GM18502 (cell line): ENCODE results near the gene HECTD2.

Source experiments
- ATAC-seq: cut with Tn5 transposase; IDR thresholded peaks from one replicate; pipeline ENCODE4 v1.9.1; 2021; ENCODE audit warnings: mild to moderate bottlenecking; ENCODE audit not compliant: unreplicated experiment, poor library complexity

Gene HECTD2

GRCh38 chr10:91465261-91465660 is 55.1 kb downstream of the HECTD2 start:
- ATAC-seq, result no peak

GRCh38 chr10:91467114-91467513 is 57.0 kb downstream of the HECTD2 start:
- no peak for ATAC-seq

DNA sequence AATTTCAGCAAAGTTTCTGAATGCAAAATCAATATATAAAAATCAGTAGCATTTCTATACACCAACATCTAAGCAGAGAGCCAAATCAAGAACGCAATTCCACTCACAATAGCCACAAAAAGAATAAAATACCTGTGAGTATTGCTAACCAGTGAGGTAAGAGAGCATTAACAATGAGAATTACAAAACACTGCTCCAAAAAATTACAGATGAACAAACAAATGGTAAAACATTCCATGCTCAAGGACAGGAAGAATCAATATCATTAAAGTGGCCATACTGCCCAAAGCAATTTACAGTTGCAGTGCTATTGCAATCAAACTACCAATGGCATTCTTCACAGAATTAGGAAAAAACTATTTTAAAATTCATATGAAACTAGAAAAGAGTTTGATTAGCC is 61.5 kb downstream of the HECTD2 start:
- no peak for ATAC-seq

- ATAC-seq, result no peak
Measured at GRCh38 chr10:91472911-91473310, 62.8 kb downstream of the HECTD2 start.

GRCh38 chr10:91474009-91474408 is 63.9 kb downstream of the HECTD2 start:
- ATAC-seq, result no peak

DNA sequence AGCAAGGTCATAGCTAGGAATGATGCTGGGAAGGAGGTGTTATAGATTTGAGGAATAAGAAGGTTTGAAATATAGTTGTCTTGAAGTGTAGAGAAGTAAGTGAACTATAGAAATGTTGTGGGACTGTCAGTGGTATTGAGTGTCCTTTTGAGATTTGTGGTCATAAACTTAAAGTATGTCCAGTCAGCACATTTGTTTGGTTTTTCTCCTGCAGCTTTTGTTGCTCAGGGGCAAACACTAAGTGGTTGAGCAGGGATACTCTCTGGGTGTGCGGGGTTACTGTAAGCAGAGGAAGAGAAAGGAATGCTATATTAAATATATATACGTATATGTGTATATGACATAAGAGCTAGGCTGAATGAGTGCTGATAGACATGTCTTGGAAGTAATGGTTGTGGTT is 67.1 kb downstream of the HECTD2 start:
- no peak for ATAC-seq

GRCh38 chr10:91479583-91479982 is 69.4 kb downstream of the HECTD2 start:
- no peak for ATAC-seq

DNA sequence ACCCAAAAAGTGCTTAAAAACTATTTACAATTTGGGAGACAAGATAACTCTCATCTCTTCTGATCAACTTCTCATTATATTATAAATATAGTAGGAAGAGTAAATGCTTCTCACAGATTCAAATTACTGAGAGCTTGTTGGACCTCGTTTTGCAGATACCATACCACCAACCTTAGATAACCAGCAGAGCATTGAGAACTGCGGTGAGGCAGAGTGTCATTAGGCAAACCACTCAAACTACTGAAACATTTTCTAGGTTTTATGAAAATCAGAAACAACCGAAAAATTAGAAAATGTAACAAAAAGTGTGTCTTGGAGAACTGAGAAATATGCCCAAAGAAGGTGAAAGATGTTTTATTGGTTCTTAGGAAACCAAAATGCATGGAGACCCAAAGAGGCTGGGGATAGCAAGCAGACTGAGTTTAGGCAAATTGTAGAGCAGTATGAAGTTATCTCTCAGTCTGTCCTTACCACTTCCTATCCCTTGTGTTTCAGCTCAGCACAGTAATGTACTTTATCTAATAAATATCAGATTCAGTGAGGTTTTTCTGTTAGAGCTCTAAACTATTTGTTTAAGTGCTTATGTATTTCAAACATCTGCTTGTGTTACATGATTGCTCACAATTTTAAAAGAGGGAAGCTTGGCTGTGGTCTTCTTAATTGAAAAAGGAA is 77.9 kb downstream of the HECTD2 start:
- no peak for ATAC-seq

- no peak for ATAC-seq
Measured at GRCh38 chr10:91493313-91493712, 83.2 kb downstream of the HECTD2 start.

GRCh38 chr10:91495402-91495801 is 85.3 kb downstream of the HECTD2 start:
- no peak for ATAC-seq

DNA sequence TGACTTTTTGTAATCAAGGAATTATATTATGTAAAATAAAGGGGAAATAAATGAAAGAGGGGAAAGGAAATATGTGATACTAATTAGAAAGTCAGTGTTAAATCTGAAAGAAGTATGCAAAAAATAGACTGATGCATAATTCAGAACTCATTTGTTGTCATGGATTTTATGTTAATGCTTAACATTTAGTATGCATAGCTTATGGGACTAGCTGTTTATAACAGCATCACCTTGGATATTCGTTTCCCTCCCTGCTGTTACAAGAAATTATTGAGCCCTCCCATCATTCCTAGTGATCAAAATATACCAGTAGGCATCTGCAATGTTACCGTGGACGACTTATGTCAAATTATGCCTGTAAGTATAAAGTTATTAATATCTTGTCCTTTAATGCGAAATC is 85.9 kb downstream of the HECTD2 start:
- no peak for ATAC-seq

DNA sequence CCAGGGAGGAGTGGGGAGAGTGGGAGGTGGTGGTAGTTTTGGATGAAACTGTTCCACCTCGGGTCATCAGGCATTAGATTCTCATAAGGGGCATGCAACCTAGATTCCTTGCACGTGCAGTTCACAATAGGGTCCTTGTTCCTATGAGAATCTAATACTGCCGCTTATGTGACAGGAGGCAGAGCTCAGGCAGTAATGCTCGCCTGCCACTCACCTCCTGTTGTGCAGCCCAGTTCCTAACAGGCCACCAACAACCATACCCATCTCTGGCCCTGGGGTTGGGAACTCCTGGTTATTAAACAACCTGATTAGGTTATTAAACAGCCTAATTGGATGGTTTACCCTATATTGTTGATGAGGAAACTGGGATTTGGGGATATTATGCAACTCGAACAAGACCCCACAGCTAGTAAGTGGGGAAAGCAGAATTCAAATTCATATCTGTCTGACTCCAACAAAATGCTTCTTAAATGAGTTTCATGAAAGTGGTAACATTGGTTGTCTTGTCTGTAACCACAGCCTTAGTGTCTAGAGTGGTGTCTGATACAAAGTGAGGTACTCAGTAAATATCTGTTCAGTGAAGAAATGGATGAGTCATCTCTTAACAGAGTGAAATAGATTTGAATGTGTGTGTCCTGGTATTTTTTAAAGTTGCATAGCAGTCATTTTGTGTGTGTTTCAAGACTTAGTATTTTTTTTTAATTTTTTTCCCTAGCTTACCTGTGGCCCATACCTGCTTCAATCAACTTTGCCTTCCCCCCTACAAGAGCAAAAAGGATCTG is 101.6 kb downstream of the HECTD2 start:
- no peak for ATAC-seq

DNA sequence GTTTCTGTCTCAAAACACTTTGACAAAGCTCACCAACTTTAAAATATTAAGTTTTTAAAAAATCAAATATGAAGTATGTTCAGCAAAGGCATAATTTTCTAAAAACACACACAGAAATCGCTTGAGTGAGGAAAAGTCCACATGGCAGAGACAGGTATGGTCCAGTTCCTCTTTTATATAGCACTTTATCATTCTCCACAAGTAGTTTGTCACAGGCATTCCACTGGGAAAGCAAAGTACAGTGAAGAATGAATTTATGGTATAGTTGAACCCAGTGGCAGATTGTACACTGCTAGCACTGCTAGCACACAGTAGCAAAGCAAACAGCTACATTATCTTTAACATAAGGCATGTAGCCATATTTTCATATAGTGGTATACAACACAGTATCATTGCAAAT is 102.3 kb downstream of the HECTD2 start:
- ATAC-seq, result no peak

DNA sequence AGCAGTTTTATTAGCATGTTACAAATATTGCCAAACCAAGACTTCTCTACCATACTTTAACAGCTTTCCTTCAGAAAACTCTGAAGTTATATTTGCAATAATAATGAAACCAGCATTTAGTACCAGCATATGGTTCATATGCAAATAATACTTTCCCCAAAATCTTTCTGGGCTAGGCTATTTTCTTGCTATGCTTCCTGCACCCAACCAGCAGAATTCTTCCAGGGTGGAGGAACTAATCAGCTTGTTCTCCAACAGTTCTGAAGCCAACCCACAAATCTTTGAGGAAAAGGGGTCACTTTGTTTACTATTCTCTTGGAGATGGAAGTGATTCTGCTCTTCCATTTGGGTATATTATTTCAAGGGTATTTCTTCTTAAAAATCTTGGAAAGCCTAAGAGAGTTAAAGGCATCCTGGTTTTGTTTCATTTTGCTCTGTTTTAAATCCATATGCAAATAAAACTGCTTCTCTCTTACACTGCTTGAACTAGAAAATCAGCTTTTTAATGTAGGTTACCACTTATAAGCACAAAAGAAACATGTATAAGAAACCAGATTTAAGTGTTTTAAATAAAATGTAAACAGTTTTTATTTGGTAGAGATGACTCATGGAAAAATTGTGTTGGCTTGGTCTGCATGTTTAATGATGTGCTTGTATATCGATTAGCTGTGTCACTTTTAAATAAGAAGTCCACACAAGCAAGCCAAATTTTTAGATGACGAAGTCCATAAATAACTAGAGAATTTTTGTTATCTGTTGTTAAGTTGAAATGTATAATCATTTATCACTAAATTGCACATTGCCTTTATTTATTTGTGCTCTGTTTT is 103.7 kb downstream of the HECTD2 start:
- no peak for ATAC-seq

DNA sequence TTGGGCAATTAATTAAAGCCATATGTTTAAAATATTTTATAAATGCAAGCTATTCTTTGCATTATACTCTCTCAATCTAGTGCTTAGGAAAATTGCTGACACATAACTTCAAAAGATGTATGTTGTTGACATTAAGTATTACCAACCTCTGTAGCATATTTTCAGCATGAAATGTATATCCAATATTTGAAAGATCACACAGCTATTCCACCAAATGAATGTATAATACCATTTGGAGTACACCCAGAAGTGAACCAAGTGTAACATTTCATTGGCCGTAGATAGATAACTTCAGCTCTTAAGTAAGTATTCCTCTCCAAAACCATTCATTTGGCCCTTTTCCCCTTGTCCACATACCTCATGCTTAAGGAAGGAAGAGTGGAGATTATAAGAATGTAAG is 104.6 kb downstream of the HECTD2 start:
- no peak for ATAC-seq

- ATAC-seq, result no peak
Measured at GRCh38 chr10:91517394-91517793, 107.2 kb downstream of the HECTD2 start.

DNA sequence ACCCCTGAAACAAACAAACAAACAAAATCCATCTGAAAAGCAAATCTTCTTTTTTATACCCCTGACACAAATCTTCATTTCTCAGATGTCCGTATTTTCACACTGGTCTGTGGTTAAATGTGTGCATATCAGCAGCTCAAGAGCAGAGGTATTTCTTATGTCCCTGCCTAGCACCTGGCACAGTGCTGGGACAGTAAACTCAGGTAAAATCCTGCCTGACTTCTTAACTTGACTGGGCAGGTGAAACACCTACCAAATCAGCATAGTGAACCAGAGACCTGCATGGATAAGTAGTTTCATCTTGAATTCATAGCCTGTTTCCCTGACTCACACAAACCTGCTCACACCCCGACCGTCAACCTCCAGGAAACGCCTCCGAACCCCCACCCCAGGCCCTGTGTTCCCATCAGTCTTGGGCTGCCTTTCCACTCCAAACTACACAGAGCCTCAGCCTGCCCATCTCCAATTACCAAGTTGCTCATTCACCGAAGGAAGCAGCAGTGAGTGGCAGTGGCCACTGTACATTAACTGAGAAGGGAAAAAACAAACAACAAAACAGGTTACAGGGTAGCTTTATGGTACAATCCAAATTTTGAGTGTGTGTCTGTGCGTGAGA is 109.9 kb downstream of the HECTD2 start:
- ATAC-seq, result no peak

- ATAC-seq, result no peak
Measured at GRCh38 chr10:91520661-91521060, 110.5 kb downstream of the HECTD2 start.

DNA sequence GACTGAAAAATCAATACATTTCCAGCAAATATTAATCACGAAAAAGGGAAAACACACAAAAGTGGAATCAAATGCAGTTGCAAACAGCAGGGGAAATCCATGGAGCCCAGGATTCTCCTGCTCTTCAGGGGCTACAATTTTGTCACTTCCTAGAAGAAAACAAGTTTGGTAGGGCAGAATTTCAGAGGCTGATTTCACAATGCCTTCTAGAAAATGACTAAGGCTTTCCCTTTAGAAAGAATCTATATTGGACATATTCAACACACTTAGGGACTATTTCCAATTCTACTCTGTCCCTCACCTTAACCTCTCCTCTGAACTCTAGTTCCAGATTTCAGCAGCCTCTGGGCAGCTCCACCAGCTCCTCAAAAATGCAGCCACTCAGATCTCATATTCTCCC is 111.3 kb downstream of the HECTD2 start:
- no peak for ATAC-seq

- ATAC-seq, result no peak
Measured at GRCh38 chr10:91525896-91526712, 116.0 kb downstream of the HECTD2 start.
